ENCODE measurements around the gene GALNT2. TPM values are rescaled to one million over a fixed set of nuclear protein-coding genes. Genes with fewer than 3 reads are reported as not detected.

GALNT2 gene
- total and polyA plus RNA-seq, 10 of the 15 experiments (the other 5 are each of a cell fraction or from before 2014, with no cell fraction given) = 0.52 to 27.7 (median 16.3) TPM

DNA sequence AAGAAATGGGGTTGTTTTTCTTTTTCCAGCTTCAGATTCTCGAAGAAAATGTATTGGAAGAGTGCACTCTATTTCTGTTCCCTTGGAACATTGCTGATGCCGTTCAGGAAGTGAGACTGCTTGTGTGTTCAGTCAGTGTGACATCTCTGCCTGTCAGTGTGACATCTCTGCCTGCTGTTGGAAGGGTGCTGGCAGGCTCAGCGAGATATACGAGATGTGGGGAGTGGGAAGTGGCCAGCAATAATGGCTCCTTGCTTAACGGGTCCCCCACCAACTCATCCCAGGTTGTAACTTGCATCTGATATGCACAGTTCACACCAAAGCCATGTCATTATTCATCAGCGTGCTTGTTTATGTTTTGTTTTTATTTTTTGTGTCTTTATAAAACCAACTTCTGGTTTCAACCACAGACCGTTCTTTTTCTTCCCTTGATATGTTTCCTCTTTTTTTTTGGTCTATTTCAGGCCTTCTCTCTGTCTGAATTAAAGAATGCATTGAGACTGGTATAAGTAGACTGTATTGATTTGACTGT is 145.4 kb downstream of the GALNT2 start (continued):
- TF ChIP-seq IRF3 (IDR thresholded peaks at IDR 0.05) (no peak), BMI1 (IDR thresholded peaks at IDR 0.05; ENCODE audit: borderline replicate concordance) (no peak), CEBPB (IDR thresholded peaks at IDR 0.05; ENCODE audit: borderline replicate concordance in 1 of 2, low read depth in 2 of 2, low read length in 2 of 2) (no peak), CHD4 (IDR thresholded peaks at IDR 0.05) (no peak), ZNF217 (IDR thresholded peaks at IDR 0.05) (0 out of 2 replicates have a peak, but pooled peaks have one; percentile 50), STAT3 (IDR thresholded peaks at IDR 0.05; ENCODE audit: low read depth, low read length) (no peak), SMC3 (IDR thresholded peaks at IDR 0.05; ENCODE audit: borderline replicate concordance, low read length) (0 out of 2 replicates have a peak, but pooled peaks have one; percentile 10), STAT1 (conservative IDR thresholded peaks at IDR 0.05) (0 out of 2 replicates have a peak, but pooled peaks have one; percentile 25), ATF2 (IDR thresholded peaks at IDR 0.05; ENCODE audit: low read length) (peak; percentile 52; the same call in 1 of the 2 replicates), HCFC1 (IDR thresholded peaks at IDR 0.05; ENCODE audit: low read length) (no peak), RAD21 (IDR thresholded peaks at IDR 0.05; ENCODE audit: insufficient read depth, low read depth, low read length) (no peak), PAX8 (IDR thresholded peaks at IDR 0.05) (no peak), E4F1 (IDR thresholded peaks at IDR 0.05; ENCODE audit: borderline replicate concordance, partially characterized antibody) (no peak), FOXK2 (IDR thresholded peaks at IDR 0.05) (peak; percentile 80), SMARCA5 (IDR thresholded peaks at IDR 0.05) (no peak), SIN3A (IDR thresholded peaks at IDR 0.05; ENCODE audit: low read depth, low read length) (no peak), TCF12 (IDR thresholded peaks at IDR 0.05; ENCODE audit: low read depth, low read length) (no peak), NFXL1 (IDR thresholded peaks at IDR 0.05; ENCODE audit: borderline replicate concordance) (no peak), SIX5 (IDR thresholded peaks at IDR 0.05; ENCODE audit: low read depth, low read length, severe bottlenecking) (no peak), EGR1 (IDR thresholded peaks at IDR 0.05; ENCODE audit: borderline replicate concordance in 1 of 2, low read depth in 2 of 2, low read length in 2 of 2) (no peak), DPF2 (IDR thresholded peaks at IDR 0.05) (peak; percentile 58; the same call in 1 of the 2 replicates), NR2F1 (conservative IDR thresholded peaks at IDR 0.05) (no peak)
- TF ChIP-seq, protein P1, sequence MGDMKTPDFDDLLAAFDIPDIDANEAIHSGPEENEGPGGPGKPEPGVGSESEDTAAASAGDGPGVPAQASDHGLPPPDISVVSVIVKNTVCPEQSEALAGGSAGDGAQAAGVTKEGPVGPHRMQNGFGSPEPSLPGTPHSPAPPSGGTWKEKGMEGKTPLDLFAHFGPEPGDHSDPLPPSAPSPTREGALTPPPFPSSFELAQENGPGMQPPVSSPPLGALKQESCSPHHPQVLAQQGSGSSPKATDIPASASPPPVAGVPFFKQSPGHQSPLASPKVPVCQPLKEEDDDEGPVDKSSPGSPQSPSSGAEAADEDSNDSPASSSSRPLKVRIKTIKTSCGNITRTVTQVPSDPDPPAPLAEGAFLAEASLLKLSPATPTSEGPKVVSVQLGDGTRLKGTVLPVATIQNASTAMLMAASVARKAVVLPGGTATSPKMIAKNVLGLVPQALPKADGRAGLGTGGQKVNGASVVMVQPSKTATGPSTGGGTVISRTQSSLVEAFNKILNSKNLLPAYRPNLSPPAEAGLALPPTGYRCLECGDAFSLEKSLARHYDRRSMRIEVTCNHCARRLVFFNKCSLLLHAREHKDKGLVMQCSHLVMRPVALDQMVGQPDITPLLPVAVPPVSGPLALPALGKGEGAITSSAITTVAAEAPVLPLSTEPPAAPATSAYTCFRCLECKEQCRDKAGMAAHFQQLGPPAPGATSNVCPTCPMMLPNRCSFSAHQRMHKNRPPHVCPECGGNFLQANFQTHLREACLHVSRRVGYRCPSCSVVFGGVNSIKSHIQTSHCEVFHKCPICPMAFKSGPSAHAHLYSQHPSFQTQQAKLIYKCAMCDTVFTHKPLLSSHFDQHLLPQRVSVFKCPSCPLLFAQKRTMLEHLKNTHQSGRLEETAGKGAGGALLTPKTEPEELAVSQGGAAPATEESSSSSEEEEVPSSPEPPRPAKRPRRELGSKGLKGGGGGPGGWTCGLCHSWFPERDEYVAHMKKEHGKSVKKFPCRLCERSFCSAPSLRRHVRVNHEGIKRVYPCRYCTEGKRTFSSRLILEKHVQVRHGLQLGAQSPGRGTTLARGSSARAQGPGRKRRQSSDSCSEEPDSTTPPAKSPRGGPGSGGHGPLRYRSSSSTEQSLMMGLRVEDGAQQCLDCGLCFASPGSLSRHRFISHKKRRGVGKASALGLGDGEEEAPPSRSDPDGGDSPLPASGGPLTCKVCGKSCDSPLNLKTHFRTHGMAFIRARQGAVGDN (IDR thresholded peaks at IDR 0.05) = no peak
